Type B pancreatic cell (in vitro differentiated cells): ENCODE data around the gene GALNS. TPM values are rescaled to one million over a fixed set of nuclear protein-coding genes. Genes with fewer than 3 reads are reported as not detected.

Experiments used
- DNase-seq: peaks from one replicate; pipeline ENCODE4 v3.0.0; 2021; ENCODE audit warnings: mixed read lengths; ENCODE audit not compliant: unreplicated experiment; ENCODE audit errors: extremely low spot score
- H3K27ac Mint-ChIP-seq: 2 replicates; pipeline ENCODE4 v1.8.0; 2021; ENCODE audit warnings: mild to moderate bottlenecking, mixed read lengths
- H3K27me3 Mint-ChIP-seq: 2 replicates; pipeline ENCODE4 v1.8.0; 2021; ENCODE audit warnings: mixed read lengths
- H3K36me3 Mint-ChIP-seq: 2 replicates; pipeline ENCODE4 v1.8.0; 2021; ENCODE audit warnings: mixed read lengths
- H3K4me1 Mint-ChIP-seq: one replicate; pipeline ENCODE4 v1.8.0; 2021; ENCODE audit warnings: mixed read lengths; ENCODE audit not compliant: unreplicated experiment
- H3K4me3 Mint-ChIP-seq: 2 replicates; pipeline ENCODE4 v1.8.0; 2021; ENCODE audit warnings: mild to moderate bottlenecking, mixed read lengths
- H3K9me3 Mint-ChIP-seq: 2 replicates; pipeline ENCODE4 v1.8.0; 2021; ENCODE audit warnings: mixed read lengths
- total RNA-seq: library from RNA; stranded (reverse); gene quantifications from 2 replicates; pipeline ENCODE4 v1.2.1, GENCODE V29; 2021; ENCODE audit warnings: low replicate concordance
- TF ChIP-seq, protein P1 (sequence below): fragments of 200-600 bp; sonication (generic); conservative IDR thresholded peaks from 2 replicates; pipeline ENCODE4 v1.5.0; 2021; ENCODE audit warnings: antibody characterized with exemption, mild to moderate bottlenecking

GALNS gene
- total RNA-seq, 1 donor from 2014 or later: 30.2 TPM

- H3K9me3 Mint-ChIP-seq: no peaks in the 10 kb centered on the region
- peak overlapping the region; percentile 14 for H3K4me3 Mint-ChIP-seq
- H3K36me3 Mint-ChIP-seq: no peaks in the 10 kb centered on the region
- H3K27ac Mint-ChIP-seq: no peak overlapping the region
- TF ChIP-seq, protein P1, sequence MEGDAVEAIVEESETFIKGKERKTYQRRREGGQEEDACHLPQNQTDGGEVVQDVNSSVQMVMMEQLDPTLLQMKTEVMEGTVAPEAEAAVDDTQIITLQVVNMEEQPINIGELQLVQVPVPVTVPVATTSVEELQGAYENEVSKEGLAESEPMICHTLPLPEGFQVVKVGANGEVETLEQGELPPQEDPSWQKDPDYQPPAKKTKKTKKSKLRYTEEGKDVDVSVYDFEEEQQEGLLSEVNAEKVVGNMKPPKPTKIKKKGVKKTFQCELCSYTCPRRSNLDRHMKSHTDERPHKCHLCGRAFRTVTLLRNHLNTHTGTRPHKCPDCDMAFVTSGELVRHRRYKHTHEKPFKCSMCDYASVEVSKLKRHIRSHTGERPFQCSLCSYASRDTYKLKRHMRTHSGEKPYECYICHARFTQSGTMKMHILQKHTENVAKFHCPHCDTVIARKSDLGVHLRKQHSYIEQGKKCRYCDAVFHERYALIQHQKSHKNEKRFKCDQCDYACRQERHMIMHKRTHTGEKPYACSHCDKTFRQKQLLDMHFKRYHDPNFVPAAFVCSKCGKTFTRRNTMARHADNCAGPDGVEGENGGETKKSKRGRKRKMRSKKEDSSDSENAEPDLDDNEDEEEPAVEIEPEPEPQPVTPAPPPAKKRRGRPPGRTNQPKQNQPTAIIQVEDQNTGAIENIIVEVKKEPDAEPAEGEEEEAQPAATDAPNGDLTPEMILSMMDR: no peak
- H3K27me3 Mint-ChIP-seq: no peaks in the 10 kb centered on the region
- no peak for DNase-seq
- no peaks in the 10 kb centered on the region for H3K4me1 Mint-ChIP-seq
These were observed 56.5 kb downstream of the GALNS start for GRCh38 chr16:88800277-88800592.

GRCh38 chr16:88799569-88800276 lies 57.0 kb downstream of the GALNS start:
- no peak overlapping the region for H3K27ac Mint-ChIP-seq
- H3K9me3 Mint-ChIP-seq: no peaks in the 10 kb centered on the region
- no peak overlapping the region for H3K4me3 Mint-ChIP-seq
- DNase-seq: no peak
- no peaks in the 10 kb centered on the region for H3K27me3 Mint-ChIP-seq
- H3K4me1 Mint-ChIP-seq: no peaks in the 10 kb centered on the region
- no peaks in the 10 kb centered on the region for H3K36me3 Mint-ChIP-seq
- TF ChIP-seq, protein P1: no peak

DNA sequence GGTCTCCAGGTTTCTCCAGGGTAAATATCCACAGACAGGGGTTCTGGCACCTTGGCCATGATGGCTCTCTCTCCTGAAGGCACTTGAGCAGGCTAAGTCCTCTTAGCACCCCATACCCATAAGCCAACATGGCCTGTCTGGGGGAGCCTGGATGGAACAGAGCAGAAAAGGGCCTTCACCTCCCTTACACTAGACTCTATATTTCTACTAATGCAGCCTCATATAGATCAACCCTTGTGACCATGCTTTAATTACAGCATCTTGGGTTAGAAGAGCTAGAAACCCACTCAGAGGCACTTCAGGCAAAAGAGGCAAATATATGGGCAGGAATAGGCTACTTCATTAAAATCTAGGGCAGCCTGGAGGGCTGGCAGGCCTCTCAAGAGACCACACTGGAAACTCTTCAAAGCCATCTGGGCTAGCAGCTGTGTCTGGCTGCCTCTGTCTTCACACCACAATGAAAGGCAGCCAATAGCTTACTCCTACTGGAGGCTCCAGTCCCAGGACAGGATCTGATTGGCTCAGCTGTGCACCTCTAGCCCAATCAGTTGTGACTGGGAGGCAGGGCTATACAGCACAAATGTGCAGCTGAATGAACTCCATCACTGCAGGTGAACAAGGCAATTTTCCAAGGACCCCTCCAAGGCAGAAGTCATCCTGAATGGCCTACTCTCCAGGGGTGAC lies 57.8 kb downstream of the GALNS start:
- H3K27me3 Mint-ChIP-seq: no peaks in the 10 kb centered on the region
- no peak overlapping the region for H3K4me3 Mint-ChIP-seq
- no peak for DNase-seq
- H3K4me1 Mint-ChIP-seq: no peaks in the 10 kb centered on the region
- H3K36me3 Mint-ChIP-seq: no peaks in the 10 kb centered on the region
- no peaks in the 10 kb centered on the region for H3K9me3 Mint-ChIP-seq
- TF ChIP-seq, protein P1: no peak
- no peak overlapping the region for H3K27ac Mint-ChIP-seq

DNA sequence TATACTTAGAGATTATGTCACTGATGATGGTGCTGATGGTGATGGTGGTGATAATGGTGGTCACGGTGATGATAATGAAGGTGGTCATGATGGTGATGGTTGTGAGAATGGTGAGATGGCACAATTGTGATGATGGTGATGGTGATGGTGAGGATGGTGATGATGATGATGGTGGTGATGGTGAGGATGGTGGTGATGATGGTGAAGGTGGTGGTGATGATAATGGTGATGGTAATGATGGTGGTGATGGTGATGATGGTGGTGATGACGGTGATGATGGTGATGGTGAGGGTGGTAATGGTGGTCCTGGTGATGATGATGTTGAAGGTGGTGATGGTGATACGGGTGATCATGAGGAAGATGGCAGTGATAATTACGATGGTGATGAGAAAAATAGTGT lies 58.7 kb downstream of the GALNS start:
- no peaks in the 10 kb centered on the region for H3K36me3 Mint-ChIP-seq
- TF ChIP-seq, protein P1: no peak

DNA sequence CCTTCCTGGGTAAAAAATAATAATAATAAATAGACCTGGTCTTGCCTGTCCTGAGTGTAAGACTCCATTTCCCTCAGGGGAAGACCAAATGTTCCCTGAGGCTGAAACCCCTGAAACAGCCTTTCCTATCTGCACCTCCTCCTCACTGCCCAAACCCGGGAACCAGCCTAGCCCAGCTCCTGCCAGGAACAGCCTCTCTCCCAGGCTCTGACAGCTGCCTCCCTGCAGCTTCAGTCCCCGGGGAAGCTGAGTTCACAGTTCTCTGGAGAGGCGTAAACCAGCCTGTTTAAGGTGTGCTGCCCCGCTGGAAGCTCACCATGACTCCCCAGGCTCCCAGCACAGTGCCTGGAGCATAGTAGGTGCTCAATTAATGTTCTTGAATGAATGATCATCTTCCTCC lies 60.5 kb downstream of the GALNS start:
- H3K36me3 Mint-ChIP-seq: no peaks in the 10 kb centered on the region
- H3K4me3 Mint-ChIP-seq: no peak overlapping the region
- TF ChIP-seq, protein P1: no peak
- no peaks in the 10 kb centered on the region for H3K9me3 Mint-ChIP-seq
- H3K27me3 Mint-ChIP-seq: no peaks in the 10 kb centered on the region
- no peaks in the 10 kb centered on the region for H3K4me1 Mint-ChIP-seq
- no peak overlapping the region for H3K27ac Mint-ChIP-seq
- no peak for DNase-seq

More for the DNA sequence above, 58.7 kb downstream of the GALNS start:
- Mint-ChIP-seq H3K27ac (no peak overlapping the region), H3K9me3 (no peaks in the 10 kb centered on the region), H3K27me3 (no peaks in the 10 kb centered on the region), H3K4me1 (no peaks in the 10 kb centered on the region), H3K4me3 (no peak overlapping the region)
- DNase-seq: no peak
